Stimulated activated CD4-positive, alpha-beta T cell treated with anti-CD3 and anti-CD28 coated beads, Interleukin-12 subunit alpha, Interleukin-12 subunit beta, amount 100 ng/mL, for 4 hours (primary cell): ENCODE results near the gene UBLCP1.
A peak's percentile ranks its signal among the peaks of the same experiment; 100 is the strongest.
"Not testable (repeated sequence)": the region's sequence is repeated elsewhere in the genome, so short reads cannot be mapped to it uniquely, and the experiment has no call there.

Experiments
- DNase-seq: peaks from one replicate; pipeline ENCODE4 v3.0.0-alpha.2; 2020

UBLCP1 gene

DNA sequence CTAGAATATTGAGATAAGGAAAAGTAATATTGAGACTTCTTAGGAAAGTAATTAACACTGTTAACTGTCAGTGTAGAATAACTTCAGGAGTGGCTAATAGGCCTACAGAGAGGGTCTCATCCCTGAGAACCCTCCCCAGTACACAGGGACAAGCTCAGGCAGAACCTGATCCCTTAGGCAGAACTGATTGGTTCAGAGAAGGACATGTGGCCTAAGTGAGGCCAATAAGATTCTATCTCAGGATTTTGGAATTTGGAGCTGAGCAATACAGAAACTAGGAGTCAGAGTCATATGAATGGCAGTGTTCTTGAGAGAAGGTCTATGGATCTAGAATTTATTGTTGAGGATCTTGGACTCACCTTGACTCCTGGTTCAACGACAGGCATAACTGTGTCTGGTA lies 10.9 kb upstream of the UBLCP1 start:
- DNase-seq: no peak

DNA sequence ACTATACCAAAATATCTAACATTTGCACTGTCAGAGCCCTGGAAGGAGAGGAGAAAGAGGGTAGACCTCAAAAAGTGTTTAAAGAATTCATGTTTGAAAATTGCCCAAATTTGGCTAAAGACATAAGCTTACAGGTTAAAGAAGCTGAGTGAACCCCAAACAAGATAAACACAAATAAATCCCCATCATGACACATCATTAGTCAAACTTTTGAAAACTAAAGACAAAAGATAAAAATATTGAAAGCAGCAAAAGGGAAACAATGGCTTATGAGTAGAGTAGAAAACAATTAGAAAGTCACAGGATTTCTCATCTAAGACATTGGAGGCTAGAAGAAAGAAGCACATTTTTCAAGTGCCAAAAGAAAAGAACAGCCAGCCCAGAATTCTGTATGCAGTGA lies 6.1 kb upstream of the UBLCP1 start:
- DNase-seq: no peak

- no peak for DNase-seq
Observed at GRCh38 chr5:159257629-159258283, 5.3 kb upstream of the UBLCP1 start.

DNA sequence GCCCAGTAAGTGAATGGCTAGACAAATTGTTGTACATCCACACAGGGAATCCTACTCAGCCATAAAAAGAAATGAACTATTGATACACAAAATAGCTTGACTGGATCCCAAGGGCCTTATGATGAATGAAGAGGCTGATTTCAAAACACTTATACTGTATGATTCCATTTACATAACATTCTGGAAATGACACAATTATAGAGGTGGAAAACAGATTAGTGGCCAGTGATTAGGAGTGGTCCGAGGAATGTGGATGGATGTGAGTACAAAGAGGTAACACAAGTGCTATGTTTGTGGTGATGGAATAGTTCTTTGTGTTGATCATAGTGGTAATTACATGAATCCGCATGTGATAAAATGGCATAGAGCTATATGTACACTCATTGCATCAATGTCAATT lies 4.7 kb upstream of the UBLCP1 start:
- DNase-seq: no peak

DNA sequence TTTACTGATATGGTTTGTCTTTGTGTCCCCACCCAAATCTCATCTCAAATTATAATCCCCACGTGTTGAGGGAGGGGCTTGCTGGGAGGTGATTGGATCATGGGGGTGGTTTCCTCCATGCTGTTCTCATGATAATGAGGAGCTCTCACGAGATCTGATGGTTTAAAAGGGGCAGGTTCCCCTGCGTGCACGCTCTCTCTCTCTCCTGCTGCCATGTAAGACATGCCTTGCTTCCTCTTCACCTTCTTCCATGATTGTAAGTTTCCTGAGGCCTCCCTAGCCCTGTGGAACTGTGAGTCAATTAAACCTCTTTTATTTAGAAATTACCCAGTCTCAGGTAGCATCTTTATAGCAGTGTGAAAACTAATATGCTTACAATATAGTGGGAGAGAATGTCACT lies 2.9 kb upstream of the UBLCP1 start:
- not testable (repeated sequence) for DNase-seq

GRCh38 chr5:159262472-159262858 lies 625 bp upstream of the UBLCP1 start:
- no peak for DNase-seq

DNA sequence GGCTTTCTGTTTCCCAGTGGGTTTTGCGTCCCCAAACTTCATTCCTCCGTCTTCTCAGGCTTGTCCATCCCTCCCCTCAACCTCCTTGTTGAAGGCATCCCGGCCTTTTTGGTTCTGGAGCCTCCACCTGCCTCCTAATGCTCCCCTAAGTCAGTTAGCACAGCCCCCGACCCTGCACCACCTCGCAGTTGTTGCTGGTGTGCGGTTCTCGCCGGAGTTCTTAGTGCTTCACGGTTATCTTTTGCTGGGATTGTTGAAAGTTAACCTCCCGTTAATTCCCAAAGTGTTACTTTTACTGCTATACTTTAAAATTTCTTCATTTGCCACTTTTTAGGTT lies 447 bp downstream of the UBLCP1 start:
- no peak for DNase-seq

GRCh38 chr5:159266764-159267163 lies 3.7 kb downstream of the UBLCP1 start:
- DNase-seq: not testable (repeated sequence)

- no peak for DNase-seq
Observed at GRCh38 chr5:159269723-159270122, 6.6 kb downstream of the UBLCP1 start.

- DNase-seq: no peak
Observed at GRCh38 chr5:159273923-159274322, 10.8 kb downstream of the UBLCP1 start.

DNA sequence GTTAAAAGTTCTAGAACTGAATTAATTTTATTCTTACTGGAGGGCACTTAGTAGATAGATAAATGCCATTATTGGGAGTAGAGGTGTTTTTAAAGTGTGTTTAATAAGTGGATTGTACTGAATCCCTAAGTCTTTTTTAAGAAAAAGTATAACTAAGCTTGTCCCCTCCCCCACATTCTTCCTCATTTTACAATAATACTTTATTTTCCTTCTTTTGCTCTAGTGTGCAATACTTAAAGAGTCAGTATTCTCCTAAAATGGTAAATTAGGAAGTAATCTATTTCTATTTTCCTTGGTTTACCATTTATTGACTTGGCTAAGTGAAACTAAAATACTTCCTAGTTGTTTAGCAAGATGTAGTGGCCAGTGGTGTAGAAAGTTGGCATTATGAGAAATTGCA lies 11.6 kb downstream of the UBLCP1 start:
- DNase-seq: no peak

DNA sequence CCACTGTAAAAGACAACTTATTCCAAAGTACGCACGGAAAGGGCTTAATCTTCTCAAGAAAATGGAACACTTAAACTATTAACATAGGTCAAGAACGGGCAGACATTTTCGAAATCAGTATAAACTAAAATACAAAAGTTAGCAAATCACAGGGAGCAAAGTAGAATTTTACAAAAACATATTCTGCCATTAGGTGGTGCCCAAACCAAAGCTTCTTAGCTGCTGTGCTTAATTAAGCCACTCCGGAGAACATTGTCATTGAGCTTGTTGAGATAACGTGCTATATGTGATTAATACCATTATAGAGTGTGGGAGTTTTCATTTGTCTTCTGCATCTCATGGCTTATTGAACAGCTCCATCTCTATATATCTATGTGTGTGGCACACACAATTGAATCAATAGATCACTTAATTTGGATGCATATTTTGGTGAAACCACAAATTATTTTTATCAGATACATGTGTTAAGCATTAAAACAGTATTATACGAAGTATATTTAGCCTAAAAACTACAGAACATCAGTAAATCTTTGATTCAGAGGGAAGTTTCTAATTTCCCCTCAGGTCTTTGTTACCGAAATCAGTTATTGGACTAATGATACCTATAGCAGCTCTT lies 23.4 kb downstream of the UBLCP1 start:
- DNase-seq: no peak

GRCh38 chr5:159290741-159291140 lies 27.7 kb downstream of the UBLCP1 start:
- no peak for DNase-seq

- no peak for DNase-seq
Observed at GRCh38 chr5:159294921-159295320, 31.8 kb downstream of the UBLCP1 start.

DNA sequence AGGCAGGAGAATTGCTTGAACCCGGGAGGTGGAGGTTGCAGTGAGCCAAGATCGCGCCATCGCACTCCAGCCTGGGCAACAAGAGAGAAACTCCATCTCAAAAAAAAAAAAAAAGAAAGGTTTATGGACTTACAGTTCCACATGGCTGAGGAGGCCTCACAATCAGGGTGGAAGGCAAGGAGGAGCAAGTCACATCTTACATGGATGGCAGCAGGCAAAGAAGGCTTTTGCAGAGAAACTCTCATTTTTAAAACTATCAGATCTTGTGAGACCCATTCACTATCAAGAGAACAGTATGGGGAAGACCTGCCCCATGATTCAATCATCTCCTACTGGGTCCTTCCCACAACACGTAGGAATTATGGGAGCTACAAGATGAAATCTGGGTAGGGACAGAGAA lies 34.2 kb downstream of the UBLCP1 start:
- DNase-seq: not testable (repeated sequence)

- DNase-seq: no peak
Observed at GRCh38 chr5:159301466-159301865, 38.4 kb downstream of the UBLCP1 start.

- not testable (repeated sequence) for DNase-seq
Observed at GRCh38 chr5:159301929-159302860, 39.1 kb downstream of the UBLCP1 start.

DNA sequence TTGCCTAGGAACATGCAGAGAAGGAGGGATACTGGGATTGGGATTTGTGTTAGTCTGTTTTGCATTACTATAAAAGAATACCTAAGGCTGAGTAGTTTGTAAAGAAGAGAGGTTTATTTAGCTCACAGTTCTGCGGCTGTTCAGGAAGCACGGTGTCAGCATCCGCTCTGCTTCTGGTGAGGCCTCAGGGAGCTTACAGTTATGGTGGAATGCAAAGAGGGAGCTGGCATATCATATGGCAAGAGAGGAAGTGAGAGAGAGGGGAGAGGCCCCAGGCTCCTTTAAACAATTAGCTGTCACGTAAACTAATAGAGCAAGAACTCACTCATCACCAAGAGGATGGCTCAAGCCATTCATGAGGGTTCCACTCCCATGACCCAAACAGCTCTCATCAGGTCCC lies 40.2 kb downstream of the UBLCP1 start:
- no peak for DNase-seq

- no peak for DNase-seq
Observed at GRCh38 chr5:159304961-159305595, 42.0 kb downstream of the UBLCP1 start.

GRCh38 chr5:159309689-159310433 lies 46.8 kb downstream of the UBLCP1 start:
- DNase-seq: no peak

GRCh38 chr5:159310511-159310910 lies 47.4 kb downstream of the UBLCP1 start:
- DNase-seq: peak; percentile 8

DNA sequence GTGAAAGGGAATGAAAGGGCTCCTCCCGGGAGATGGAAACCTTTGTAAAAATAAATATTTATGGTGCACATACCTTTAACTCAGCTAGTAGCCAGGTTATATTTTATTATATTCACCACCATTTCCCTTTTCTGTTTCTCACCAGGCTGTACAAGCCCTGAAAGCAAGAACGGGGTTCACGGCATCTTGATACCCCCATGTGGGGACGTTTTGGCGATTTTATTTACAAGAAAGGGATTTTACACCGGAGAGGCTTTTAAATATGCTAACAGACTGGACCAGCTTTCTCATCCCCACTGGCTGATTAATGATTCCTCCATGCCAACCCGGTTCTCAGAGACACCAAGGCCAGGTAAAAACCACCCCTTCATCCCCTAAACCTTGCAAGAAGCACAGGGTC lies 48.0 kb downstream of the UBLCP1 start:
- DNase-seq: no peak

DNA sequence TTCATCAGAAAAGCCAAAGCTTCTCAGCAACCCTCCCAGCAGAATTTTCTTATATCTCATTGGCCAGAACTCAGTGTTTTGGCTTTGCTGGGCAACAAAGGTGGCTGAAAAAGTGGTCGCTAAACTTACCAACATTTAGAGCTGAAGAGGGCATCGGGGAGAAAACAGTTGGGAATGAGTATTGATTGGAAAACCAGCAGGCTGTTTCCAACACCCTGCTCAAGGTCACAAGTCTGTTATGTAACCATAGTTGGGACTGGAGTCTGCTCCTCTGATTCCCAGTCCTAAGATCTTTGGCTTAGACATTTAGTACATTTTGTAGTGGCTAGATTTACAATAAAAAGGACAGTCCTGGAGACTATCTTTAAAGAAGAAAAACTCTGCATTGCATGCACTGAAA lies 50.1 kb downstream of the UBLCP1 start:
- DNase-seq: no peak
